ENCODE measurements around the gene PVALB.

Gene PVALB, protein sequence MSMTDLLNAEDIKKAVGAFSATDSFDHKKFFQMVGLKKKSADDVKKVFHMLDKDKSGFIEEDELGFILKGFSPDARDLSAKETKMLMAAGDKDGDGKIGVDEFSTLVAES

DNA sequence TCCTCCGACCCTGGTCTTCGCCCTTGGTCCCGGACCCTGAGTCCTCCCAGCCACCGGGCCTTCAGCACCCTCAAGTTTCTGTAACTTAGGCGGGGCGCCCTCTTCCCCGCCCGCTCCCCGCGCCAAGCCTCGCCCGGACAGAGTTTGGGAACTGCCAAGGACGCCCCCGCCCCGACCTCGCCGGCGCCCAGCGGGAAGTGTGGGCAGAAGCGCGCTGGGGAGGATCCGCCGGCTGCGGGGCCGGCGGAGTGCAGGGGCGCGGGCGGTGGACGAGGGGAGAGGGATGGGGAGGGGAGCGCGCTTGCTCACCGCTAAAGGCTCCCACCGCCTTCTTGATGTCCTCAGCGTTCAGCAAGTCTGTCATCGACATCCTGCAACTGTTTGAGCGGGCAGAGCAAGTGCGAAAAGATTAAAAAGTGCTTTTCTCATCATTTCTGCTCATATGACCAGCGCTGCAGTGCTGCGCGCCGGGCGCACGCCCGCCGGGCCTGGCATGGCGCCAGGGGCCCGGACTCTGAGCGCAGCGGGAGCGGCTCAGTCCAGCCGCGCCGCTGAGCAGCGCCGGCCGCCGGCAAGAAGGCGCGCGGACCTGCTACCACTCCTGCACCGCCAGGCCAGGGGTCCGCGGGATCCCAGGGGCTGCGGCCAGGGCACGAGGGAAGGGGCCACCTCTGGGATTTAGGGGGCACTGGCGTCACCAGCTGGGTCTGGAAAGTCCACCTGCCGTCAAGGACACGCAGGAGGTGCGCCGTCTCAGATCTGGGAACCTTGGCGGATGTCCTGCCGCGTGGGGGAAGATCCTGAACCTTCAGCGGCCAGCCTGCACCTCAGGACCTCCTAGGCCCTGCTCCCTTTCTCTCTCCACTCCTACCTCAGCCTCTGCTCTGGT lies at the start of gene PVALB:
Gene PVALB (minus strand): TSS at position 400 of the 889 bp plus-strand sequence. CDS start 30 bp downstream, at position 370.
- no peak for DNase-seq (ENCODE audit: low spot score)
- TF ChIP-seq, protein P1, sequence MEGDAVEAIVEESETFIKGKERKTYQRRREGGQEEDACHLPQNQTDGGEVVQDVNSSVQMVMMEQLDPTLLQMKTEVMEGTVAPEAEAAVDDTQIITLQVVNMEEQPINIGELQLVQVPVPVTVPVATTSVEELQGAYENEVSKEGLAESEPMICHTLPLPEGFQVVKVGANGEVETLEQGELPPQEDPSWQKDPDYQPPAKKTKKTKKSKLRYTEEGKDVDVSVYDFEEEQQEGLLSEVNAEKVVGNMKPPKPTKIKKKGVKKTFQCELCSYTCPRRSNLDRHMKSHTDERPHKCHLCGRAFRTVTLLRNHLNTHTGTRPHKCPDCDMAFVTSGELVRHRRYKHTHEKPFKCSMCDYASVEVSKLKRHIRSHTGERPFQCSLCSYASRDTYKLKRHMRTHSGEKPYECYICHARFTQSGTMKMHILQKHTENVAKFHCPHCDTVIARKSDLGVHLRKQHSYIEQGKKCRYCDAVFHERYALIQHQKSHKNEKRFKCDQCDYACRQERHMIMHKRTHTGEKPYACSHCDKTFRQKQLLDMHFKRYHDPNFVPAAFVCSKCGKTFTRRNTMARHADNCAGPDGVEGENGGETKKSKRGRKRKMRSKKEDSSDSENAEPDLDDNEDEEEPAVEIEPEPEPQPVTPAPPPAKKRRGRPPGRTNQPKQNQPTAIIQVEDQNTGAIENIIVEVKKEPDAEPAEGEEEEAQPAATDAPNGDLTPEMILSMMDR (IDR thresholded peaks at IDR 0.05) = no peak
- no peak within 1 kb of the TSS for H3K27ac ChIP-seq
- peak within 1 kb of the TSS; percentile 58 for H3K4me3 ChIP-seq

DNA sequence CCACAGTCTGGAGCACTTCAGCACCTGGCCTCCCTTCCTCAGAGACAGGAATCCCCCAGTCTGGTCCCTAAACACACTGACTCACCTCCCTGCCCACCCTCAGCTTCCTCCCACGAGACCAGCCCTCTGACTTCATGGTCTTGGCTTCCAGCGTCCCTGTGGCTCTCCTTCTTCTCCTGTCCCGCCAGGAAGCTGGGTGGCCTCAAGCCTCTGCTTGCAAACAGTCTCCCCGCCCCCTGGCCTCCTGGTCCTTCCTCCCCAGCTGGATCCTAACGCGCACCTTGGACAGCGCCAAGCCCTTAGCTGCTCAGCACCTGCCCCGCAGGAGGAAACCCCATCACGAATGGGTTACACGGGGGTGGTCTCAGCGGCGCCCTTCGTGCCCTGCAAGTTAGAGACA lies 48.5 kb upstream of the PVALB start:
- no peak overlapping the region for H3K4me3 ChIP-seq
- TF ChIP-seq, protein P1 (IDR thresholded peaks at IDR 0.05) = no peak
- no peak overlapping the region for H3K27ac ChIP-seq
- no peak for DNase-seq (ENCODE audit: low spot score)

GRCh38 chr22:36864454-36865215 lies 47.8 kb upstream of the PVALB start:
- Histone ChIP-seq H3K27ac (no peak overlapping the region), H3K4me3 (no peak overlapping the region)
- TF ChIP-seq, protein P1 (IDR thresholded peaks at IDR 0.05) = no peak
- DNase-seq (ENCODE audit: low spot score) = no peak

GRCh38 chr22:36863979-36864378 lies 47.1 kb upstream of the PVALB start:
- DNase-seq (ENCODE audit: low spot score) = no peak
- no peak overlapping the region for H3K4me3 ChIP-seq
- TF ChIP-seq, protein P1 (IDR thresholded peaks at IDR 0.05) = no peak
- no peak overlapping the region for H3K27ac ChIP-seq

GRCh38 chr22:36863281-36863680 lies 46.4 kb upstream of the PVALB start:
- Histone ChIP-seq H3K27ac (no peak overlapping the region), H3K4me3 (no peak overlapping the region)
- TF ChIP-seq, protein P1 (IDR thresholded peaks at IDR 0.05) = no peak
- DNase-seq (ENCODE audit: low spot score) = no peak

DNA sequence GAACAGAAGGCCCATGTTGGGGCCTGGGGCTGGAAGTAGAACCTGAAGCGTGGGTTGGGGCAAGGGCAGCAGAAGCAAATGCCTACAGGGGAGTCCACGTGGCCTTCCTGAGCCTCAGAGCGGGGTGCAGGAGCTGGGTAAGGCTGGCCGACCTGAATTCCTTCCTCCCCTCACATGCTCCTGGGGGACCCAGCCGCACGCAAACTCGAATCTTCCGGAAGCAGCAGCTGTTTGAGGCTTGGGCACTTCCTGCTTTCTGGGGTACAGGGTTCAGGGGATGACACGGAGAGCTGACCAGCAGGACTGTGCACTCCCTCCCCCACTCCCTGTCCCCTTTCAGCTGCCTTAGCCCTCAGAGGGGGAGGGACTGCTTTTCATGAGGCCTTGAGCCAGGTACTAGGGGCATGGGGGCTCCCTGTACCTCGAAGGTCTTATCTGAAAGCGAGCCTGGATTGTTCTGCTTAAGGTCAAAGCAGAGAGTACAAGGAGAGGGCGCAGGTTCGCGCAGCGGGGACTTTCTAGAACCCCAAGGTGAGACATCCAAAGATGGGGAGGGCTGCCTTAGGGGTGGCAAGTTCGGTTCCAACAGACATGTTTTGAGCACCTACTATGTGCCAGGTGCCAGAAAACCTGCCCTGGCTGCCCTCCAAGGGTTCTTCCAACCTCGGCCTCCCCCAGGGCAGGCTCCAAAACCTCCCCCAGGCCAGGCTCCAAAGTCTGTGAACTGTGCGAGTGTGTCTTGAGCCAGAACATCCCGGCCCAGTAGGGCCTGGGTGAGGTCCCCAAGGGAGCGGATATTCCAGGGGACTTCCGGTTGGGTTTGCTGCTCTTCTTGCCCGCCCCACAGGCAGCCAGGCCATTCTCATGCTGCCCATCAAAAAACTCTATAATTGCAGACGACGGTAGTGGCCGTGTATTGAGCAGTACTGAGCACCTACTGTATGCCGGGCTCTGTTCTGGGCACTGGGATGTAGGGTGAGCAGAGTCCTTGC lies 45.7 kb upstream of the PVALB start:
- no peak for DNase-seq (ENCODE audit: low spot score)
- Histone ChIP-seq H3K27ac (peak overlapping the region in 1 of 2 donors; percentile 75), H3K4me3 (peak overlapping the region; percentile 53)
- TF ChIP-seq, protein P1 (IDR thresholded peaks at IDR 0.05) = no peak
